Measurements from ENCODE around the gene APOL1.

The APOL1 gene

DNA sequence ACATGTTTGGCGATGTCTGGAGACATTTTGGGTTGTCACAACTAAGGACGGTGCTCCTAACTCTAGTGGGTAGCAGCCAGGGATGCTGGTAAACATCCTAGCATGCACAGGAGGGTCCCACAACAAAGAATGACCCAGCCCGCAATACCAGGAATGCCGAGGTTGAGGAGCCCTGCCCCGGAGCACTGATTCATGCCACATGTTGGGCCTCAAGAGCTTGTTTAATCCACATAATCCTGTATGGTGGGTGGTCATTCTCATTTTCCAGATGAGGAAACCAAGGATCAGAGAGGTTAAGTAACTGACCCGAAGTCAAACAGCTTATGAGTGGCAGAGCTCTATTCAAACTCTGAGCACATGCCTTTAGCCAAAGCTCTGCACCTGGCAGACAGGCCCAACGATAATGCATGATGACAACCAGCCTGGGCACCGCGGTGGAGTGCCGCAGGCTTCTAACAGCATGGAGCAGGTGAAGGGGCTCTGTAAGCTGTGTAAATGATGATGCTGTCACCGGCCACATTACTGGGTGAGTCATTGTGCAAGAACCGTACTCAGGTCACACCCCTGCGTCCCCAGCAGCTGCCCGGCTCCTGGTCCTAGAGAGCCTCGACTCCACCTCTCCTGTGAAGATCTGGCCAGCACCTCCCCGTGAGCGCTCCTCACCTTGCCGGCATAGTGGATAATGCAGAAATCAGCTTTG lies 58.6 kb downstream of the APOL1 start:
- TF ChIP-seq, protein P1, sequence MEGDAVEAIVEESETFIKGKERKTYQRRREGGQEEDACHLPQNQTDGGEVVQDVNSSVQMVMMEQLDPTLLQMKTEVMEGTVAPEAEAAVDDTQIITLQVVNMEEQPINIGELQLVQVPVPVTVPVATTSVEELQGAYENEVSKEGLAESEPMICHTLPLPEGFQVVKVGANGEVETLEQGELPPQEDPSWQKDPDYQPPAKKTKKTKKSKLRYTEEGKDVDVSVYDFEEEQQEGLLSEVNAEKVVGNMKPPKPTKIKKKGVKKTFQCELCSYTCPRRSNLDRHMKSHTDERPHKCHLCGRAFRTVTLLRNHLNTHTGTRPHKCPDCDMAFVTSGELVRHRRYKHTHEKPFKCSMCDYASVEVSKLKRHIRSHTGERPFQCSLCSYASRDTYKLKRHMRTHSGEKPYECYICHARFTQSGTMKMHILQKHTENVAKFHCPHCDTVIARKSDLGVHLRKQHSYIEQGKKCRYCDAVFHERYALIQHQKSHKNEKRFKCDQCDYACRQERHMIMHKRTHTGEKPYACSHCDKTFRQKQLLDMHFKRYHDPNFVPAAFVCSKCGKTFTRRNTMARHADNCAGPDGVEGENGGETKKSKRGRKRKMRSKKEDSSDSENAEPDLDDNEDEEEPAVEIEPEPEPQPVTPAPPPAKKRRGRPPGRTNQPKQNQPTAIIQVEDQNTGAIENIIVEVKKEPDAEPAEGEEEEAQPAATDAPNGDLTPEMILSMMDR (IDR thresholded peaks at IDR 0.05; ENCODE audit: borderline replicate concordance, insufficient read depth, low read depth, low read length) = no peak

DNA sequence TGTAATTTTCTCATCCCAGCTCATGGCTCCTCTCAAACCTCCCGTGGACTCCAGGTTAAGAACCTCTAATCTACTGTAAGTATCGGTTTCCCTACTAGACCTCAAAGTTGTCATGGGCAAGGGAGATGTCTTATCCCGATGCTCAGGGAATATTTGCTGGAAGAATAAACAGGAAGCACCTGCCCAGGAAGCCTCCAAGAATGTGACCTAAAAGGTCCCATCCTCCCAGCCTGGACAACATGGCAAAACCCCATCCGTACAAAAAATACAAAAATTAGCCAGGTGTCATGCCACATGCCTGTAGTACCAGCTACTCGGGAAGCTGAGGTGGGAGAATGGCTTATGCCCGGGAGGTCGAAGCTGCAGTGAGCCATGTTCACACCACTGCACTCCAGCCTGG lies 62.4 kb downstream of the APOL1 start:
- TF ChIP-seq, protein P1 (IDR thresholded peaks at IDR 0.05; ENCODE audit: borderline replicate concordance, insufficient read depth, low read depth, low read length) = no peak
- no peak overlapping the region for H3K4me3 ChIP-seq (ENCODE audit: low read depth, low read length)

More for the DNA sequence above, 58.6 kb downstream of the APOL1 start:
- no peak overlapping the region for H3K4me3 ChIP-seq (ENCODE audit: low read depth, low read length)

DNA sequence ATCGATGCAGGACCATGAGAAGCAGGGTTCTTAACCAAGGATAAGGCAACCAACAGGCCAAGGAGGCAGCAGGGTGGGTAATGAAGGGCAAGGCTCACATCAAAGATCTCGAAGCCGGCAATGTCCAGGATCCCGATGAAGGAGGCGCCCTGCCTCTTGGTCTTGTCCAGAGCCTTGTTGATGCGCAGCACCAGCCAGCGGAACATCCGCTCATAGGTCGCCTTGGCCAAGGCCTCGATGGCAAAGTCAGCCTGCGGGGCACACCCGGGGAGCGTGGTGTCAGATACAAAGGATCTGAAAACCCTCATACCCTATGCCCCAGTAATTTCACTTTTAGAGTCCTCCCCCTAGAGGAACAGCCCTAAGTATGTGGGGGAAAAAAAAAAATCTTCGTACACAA lies 63.5 kb downstream of the APOL1 start:
- TF ChIP-seq, protein P1 (IDR thresholded peaks at IDR 0.05; ENCODE audit: borderline replicate concordance, insufficient read depth, low read depth, low read length) = no peak
- H3K4me3 ChIP-seq (ENCODE audit: low read depth, low read length) = no peak overlapping the region
